CD4-positive, alpha-beta T cell treated with Interleukin-4 for 1 hour (primary cell): ENCODE measurements around the gene ZNF793.

Experiments
- DNase-seq, 2 donors: peaks; one replicate each; pipeline ENCODE4 v3.0.0-alpha.2; 2020 to 2022

Gene ZNF793

DNA sequence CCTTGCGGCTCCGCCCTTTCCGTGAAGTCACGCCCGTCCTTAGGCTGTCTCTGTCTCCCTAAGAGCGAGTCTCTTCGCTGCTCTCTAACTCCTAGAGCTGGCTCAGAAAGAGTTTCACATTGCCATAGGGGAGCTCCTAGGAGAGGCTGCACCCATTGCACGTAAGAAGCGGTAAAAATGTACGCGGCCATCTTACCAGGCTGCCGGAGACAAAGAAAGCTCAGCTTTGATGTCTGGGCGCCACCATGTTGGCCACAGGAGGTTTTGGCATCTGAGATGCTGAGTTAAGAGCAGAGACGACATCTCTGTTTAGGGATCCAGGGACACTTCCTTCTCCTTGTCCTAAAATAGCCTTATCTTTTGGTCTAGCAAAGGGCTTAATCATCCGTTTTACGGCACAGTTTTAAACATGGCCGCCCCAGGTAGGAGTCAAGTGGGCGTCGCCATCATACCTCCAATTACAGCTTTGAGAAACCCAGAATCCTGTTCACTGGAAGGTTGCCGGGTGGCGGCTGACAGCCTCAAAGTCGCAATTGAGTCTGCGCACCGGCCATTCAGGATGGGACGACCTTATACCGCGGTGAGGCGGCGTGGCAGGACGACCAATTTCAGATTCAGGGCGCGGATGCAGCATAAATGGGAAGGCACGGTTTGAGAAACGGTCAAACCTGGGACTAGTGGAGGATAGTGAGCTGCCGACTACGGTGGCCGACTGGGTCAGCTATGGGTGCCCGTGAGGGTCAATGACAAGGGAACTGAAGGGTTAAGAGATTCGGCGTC is at the start of gene ZNF793:
ZNF793 (plus strand) TSS at position 553 of the 780 bp plus-strand sequence. CDS start 16,501 bp downstream, outside the sequence.
- DNase-seq = peak; percentile 89 to 90

GRCh38 chr19:37466277-37466797 is 40.4 kb upstream of the ZNF793 start:
- DNase-seq = no peak

DNA sequence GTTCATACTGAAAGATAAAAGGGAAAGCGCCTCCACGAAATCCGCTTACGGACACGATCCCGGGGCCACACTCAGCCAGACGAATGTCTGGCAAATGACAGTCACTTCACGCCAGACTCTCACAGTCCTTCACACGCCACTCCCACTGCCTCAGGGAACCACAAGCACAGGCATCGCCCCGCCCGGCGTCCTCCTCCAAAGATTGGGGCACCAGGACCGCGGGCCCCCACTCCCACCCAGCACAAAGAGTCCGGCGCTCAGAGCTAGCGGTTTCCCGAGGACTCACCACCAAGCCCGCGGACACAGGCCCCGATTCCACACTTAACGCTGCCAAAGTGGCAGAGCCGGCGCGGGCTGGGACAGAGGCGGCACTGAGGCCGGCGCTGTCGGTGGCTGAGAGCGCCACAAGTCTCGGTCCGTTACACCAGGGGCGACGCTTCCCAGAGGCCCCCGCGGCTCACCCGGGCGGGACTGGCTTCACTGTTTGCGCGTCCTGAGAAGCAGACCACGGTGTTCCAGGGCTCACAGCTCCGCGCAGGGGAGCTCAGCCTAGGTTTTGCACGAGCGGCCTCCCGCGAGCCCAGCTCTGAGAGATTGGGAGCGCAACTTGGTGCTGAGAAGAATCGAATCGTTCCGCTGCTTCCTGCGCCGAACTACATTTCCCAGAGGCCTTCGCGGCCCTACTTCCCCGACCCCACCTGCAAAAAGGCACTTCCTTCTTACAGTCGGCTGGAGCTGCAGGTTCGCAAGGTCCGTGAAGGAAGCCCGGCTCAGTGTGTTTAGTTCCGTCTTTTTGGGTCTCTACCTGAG is 39.7 kb upstream of the ZNF793 start, which contains the start of gene ZNF569:
ZNF569 (minus strand) TSS at position 647 of the 810 bp plus-strand sequence. CDS start 22,523 bp downstream, outside the sequence.
- peak; percentile 93 for DNase-seq

DNA sequence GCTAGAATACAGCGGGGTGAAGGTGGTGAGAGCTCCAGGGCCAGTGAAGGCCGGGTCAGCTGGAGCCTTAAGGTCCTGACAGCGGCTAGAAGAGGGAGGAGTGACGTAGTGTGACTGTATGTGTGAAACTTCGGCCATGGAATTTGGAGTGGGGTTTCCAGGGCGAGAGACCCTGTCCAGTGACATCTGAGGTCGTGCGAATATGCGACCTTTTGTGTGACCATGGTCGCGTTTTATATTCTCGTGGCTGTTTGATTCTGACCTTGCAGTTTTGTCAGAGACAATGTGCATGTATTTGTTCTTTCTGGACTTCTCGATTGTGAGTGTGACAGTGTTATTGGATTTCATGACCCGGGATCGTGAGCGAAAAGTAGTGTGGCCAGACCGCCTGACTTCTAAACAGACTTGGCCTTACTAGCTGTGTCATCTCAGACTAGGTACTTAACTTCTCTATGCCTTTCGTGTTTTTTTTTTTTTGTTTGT is 39.1 kb upstream of the ZNF793 start:
- DNase-seq = no peak

DNA sequence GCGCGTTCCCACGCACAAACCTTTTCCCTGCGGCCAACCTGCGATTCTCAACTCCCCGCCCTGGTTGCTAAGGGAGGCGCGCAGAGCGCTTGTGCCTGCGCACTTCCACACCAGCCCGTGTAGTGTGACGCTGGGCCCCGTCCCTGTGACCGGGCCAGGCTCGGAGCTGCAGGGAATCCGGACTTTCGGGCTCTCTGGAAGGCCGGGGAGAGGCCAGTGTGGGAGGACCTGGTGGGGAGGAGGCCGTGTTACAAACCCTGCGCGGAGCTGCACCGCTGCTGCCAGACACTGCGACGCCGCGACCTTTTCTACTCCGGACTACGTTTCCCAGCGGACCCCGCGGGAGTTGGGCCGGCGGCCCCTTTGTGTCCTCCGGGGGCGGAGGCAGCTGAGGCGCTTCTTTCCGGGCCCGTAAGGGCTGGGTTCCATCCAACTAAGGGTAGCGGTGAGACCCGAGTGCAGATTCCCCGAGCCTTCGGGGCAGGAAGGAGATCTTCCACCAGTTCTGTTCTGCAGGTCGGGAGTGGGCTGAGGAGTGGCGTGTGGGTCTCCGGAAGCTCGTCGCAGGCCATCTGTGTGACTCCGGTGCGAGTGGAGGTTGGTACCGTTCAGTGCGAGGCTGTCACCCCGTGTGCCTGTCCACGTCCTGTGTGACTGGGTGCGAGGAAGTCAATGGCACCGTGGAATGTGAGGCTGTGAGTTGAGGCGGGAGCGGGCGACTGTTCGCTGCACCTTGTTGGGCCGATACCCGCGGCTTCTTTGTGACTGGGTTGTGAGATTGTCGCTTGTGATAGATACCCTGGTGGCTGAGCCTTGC is 37.6 kb upstream of the ZNF793 start, which contains the start of gene ZNF570:
ZNF570 (plus strand) TSS at position 396 of the 817 bp plus-strand sequence. CDS start 999 bp downstream, outside the sequence.
- DNase-seq = peak; percentile 88 to 92

GRCh38 chr19:37470216-37470615 is 36.5 kb upstream of the ZNF793 start:
- no peak for DNase-seq

DNA sequence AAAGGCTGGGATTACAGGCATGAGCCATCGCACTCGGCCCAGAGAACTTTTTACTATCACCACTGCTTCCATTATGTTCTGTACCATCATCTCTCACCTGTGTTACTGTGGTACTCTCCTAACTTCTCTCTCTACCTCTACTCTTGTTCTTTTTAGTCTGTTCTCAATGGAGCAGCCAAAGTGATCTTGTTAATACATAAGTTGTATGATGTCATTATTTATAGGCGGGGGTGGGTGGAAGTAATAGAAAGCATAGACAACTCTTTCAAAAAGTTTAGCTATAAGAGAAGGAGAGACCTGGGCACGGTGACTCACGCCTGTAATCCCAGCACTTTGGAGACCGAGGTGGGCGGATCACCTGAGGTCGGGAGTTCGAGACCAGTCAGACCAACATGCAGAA is 34.6 kb upstream of the ZNF793 start:
- no peak for DNase-seq

- no peak for DNase-seq
Measured at GRCh38 chr19:37484406-37485168, 22.2 kb upstream of the ZNF793 start.

DNA sequence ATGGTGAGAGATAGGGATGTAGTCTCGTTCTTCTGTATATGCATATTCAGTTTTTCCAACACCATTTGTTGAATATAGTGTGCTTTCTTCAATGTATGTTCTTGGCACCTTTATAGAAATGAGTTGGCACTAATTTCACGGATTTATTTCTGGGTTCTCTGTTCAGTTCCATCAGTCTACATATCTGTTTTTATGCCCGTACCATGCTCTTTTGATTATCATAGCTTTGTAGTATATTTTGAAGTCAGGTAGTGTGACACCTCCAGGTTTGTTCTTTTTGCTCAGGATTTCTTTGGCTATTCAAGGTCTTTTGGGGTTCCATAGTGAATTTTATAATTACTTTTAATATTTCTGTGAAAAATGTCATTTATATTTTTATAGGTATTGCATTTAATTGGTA is 14.5 kb upstream of the ZNF793 start:
- no peak for DNase-seq

GRCh38 chr19:37505958-37506386 is 767 bp upstream of the ZNF793 start:
- no peak for DNase-seq

DNA sequence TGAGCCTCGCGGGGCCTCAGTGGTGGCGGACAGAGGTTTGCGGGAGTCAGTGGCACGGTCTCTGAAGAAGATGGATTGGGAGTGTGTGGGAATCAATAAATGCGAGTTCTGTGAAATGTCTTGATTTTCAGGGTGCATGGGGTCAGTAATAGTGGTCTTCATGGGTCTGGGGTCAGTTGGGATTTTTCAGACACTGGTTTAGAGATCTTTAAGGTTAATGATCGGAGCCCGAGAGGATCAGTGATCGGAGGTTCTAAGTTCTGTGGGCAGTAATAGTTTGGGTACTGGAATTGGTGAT is 377 bp downstream of the ZNF793 start:
- DNase-seq = no peak

- no peak for DNase-seq
Measured at GRCh38 chr19:37511186-37511585, 4.4 kb downstream of the ZNF793 start.

GRCh38 chr19:37511821-37512220 is 5.1 kb downstream of the ZNF793 start:
- no peak for DNase-seq

DNA sequence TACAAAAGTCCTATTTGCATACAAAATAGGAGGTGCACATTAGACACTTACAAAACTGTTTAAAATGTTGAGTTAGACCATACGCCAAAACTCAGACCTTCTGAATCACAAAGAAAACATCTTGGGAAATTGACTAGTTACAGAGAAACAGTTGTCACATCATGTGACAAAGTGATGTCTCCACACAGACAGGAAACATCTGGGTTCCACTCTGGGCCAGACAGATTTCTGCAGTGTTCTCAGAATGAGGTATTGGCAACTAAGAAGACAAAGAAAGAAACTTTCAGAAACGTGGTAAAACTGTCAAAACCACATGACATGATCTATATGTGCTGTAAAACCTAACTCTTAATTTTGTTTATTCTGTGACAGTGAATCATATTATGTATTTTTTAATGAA is 6.7 kb downstream of the ZNF793 start:
- DNase-seq = peak in 1 of 2 donors; percentile 13

GRCh38 chr19:37519890-37520289 is 13.2 kb downstream of the ZNF793 start:
- no peak for DNase-seq

DNA sequence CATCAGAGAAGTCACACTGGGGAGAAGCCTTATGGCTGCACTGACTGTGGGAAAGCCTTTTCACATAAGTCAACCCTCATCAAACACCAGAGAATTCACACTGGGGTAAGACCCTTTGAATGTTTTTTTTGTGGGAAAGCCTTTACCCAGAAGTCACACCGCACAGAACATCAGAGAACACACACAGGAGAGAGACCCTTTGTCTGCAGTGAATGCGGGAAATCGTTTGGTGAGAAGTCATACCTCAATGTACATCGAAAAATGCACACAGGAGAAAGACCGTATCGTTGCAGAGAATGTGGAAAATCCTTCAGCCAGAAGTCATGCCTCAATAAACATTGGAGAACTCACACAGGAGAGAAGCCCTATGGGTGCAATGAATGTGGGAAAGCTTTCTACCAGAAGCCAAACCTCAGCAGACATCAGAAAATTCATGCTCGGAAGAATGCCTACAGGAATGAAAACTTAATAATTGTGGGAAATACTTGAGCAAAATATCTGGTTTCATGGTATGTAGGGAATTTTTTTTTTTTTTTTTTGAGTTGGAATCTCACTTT is 30.7 kb downstream of the ZNF793 start:
- DNase-seq = no peak

DNA sequence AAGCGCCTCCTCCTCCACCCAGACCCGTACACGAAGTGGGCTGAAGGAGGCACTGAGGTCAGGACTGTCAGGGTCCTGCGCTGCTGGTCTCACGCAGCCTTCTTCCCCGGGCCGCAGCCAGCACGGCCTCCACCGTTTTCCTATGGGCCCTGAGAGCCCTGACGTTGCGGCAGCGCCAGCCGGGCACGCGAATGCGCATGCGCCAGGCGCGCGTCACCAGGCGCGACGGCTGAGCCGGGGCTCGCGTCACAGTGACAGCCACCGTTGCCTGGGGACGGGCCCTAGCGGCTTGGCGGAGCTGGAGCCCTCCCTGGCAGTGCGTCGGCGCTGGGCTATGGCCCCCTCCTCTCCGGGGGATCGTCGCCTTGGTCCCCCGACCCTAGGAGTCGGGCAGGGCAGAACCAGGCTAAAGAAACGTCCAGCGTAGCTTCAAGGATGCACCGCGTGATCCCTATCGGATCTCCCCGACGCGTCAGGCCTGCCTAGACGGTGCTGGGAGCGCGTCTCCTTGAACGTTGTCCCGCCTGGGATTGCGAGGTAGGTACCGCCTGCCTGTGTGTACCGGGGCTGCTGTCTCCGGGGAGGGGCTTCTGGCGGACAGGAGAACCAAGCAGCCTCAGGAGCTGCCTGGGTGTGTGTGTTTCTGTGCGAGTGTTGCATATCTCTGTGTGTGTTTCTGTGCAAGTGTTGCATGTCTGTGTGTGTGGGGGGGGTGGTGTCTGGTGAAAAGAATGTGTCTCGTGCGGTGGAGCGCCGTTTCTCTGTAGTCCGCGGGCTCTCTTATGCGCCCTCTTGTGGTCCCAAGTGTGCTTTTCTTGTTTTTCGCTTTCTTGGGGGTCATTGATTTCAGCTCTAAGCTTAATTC is 44.6 kb downstream of the ZNF793 start:
- DNase-seq = peak; percentile 70 to 75

DNA sequence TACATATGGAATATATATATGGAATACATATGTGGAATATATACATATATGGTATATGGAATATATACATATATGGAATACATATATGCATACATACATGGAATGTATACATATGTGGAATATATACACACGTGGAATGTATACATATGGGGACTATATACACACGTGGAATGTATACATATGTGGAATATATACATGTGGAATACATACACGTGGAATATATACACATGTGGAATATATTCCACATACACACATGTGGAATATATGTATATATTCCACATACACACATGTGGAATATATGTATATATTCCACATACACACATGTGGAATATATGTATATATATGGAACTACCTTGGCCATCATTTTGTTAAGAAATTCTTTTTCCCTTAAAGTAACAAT is 56.8 kb downstream of the ZNF793 start:
- no peak for DNase-seq

GRCh38 chr19:37564624-37565369 is 58.1 kb downstream of the ZNF793 start:
- DNase-seq = peak in 1 of 2 donors; percentile 5

GRCh38 chr19:37565370-37565669 is 58.6 kb downstream of the ZNF793 start:
- DNase-seq = no peak
